PC-9 (cell line): ENCODE results near the gene SMIM28. TPM values are rescaled to one million over a fixed set of nuclear protein-coding genes. Genes with fewer than 3 reads are reported as not detected.
A peak's percentile ranks its signal among the peaks of the same experiment; 100 is the strongest.

Source experiments
- BruUV-seq: library from RNA; stranded (reverse); fragments of 400-500 nt; replicated peaks from 2 replicates; lab custom pipeline; 2021; lab: Mats Ljungman, UMichigan
- CTCF ChIA-PET: fragments of 300-600 bp; sonication (Branson Sonifier 250); formaldehyde crosslinking; loops from one replicate; lab custom pipeline; 2022; ENCODE audit warnings: antibody characterized with exemption; lab: Charles Lee
- POLR2A ChIA-PET: fragments of 300-600 bp; sonication (Branson Sonifier 250); formaldehyde crosslinking; loops from one replicate; lab custom pipeline; 2022; ENCODE audit warnings: antibody characterized with exemption; ENCODE audit not compliant: unreplicated experiment; lab: Charles Lee
- DNase-seq, 2 experiments: peaks; one replicate each; pipeline versions ENCODE4 v3.0.0 to v3.0.0-alpha.2; 2015 to 2022; ENCODE audit warnings: mixed read lengths in 1 of 2
- H2AFZ ChIP-seq: fragments of 200-600 bp; sonication (generic); 2 replicates; pipeline ENCODE4 v1.8.1; 2017; ENCODE audit warnings: antibody characterized with exemption
- H3F3A ChIP-seq: fragments of 200-600 bp; sonication (generic); 2 replicates; pipeline ENCODE4 v1.8.1; 2017; ENCODE audit warnings: antibody characterized with exemption, mild to moderate bottlenecking, low read depth; ENCODE audit not compliant: insufficient read depth
- H3K27ac ChIP-seq: fragments of 200-600 bp; sonication (generic); 2 replicates; pipeline ENCODE4 v1.6.1; 2016; ENCODE audit warnings: mixed run types
- H3K27me3 ChIP-seq: fragments of 200-600 bp; sonication (generic); 2 replicates; pipeline ENCODE4 v1.6.1; 2016; ENCODE audit warnings: low read depth, mixed run types; ENCODE audit not compliant: insufficient read depth
- H3K36me3 ChIP-seq: fragments of 200-600 bp; sonication (generic); 2 replicates; pipeline ENCODE4 v1.6.1; 2016; ENCODE audit warnings: low read depth, mixed run types
- H3K4me1 ChIP-seq: fragments of 200-600 bp; sonication (generic); replicated peaks from 2 replicates; pipeline ENCODE4 v1.6.1; 2016; ENCODE audit warnings: mixed run types; ENCODE audit not compliant: insufficient read depth
- H3K4me2 ChIP-seq: fragments of 200-600 bp; sonication (generic); 2 replicates; pipeline ENCODE4 v1.6.1; 2017; ENCODE audit warnings: mixed run types
- H3K4me3 ChIP-seq: fragments of 200-600 bp; sonication (generic); 2 replicates; pipeline ENCODE4 v1.6.1; 2016; ENCODE audit warnings: mixed run types
- H3K79me2 ChIP-seq: fragments of 200-600 bp; sonication (generic); 2 replicates; pipeline ENCODE4 v1.6.1; 2017; ENCODE audit warnings: low read depth, mixed run types
- H3K9me2 ChIP-seq: fragments of 200-600 bp; sonication (generic); 2 replicates; pipeline ENCODE4 v1.8.1; 2017; ENCODE audit warnings: mild to moderate bottlenecking; ENCODE audit not compliant: insufficient read depth
- H3K9me3 ChIP-seq: fragments of 200-600 bp; sonication (generic); 2 replicates; pipeline ENCODE4 v1.8.1; 2016; ENCODE audit warnings: low read depth; ENCODE audit not compliant: insufficient read depth
- H4K20me1 ChIP-seq: fragments of 200-600 bp; sonication (generic); 2 replicates; pipeline ENCODE4 v1.8.1; 2017; ENCODE audit not compliant: insufficient read depth
- CTCF ChIP-seq: fragments of 200-600 bp; sonication (generic); conservative IDR thresholded peaks from 2 replicates; pipeline ENCODE4 v1.6.1; 2017; ENCODE audit warnings: mixed run types, antibody characterized with exemption, mild to moderate bottlenecking, moderate library complexity
- EZH2 ChIP-seq: fragments of 200-600 bp; sonication (generic); IDR thresholded peaks from 2 replicates; pipeline ENCODE4 v1.8.0; 2017; ENCODE audit warnings: antibody characterized with exemption, low read depth
- intact Hi-C: fragments of 100-400 bp; cut with micrococcal nuclease; formaldehyde crosslinking; loops from one replicate; pipeline ENCODE4 v1.10.0; 2022; ENCODE audit not compliant: unreplicated experiment
- total RNA-seq: library from RNA; stranded (reverse); gene quantifications from 2 replicates; pipeline ENCODE4 v1.2.3, GENCODE V29; 2021

The SMIM28 gene
- total RNA-seq, 1 experiment from 2014 or later = not detected

- Histone ChIP-seq H3K4me2 (peak overlapping the region; percentile 93), H3K9me3 (no peaks in the 10 kb centered on the region), H3K4me1 (peaks cover 28% of the 10 kb centered on the region), H3K36me3 (peaks cover 44% of the 10 kb centered on the region), H3F3A (peaks cover 4% of the 10 kb centered on the region; the same call in 1 of the 2 replicates), H3K27me3 (no peaks in the 10 kb centered on the region), H4K20me1 (no peaks in the 10 kb centered on the region), H3K27ac (peak overlapping the region; percentile 39), H3K9me2 (no peaks in the 10 kb centered on the region), H2AFZ (peak overlapping the region; percentile 91), H3K4me3 (peak overlapping the region; percentile 85), H3K79me2 (peaks cover 26% of the 10 kb centered on the region)
- CTCF ChIA-PET = no interaction called here
- TF ChIP-seq EZH2 (no peak), CTCF (no peak)
- no peak for DNase-seq
- BruUV-seq = TSS peak; percentile 41
- POLR2A ChIA-PET = interaction anchor here (0.7 kb wide), 1 partner anchor 178 kb away, joined by 4 read pairs; no protein-coding TSS in a partner anchor
- intact Hi-C loops = loop anchor here (1.0 to 5.0 kb wide), 4 partner anchors 116 to 361 kb away; partner anchors contain the start of gene ARFGEF3
Observed at GRCh38 chr6:138404666-138405337, 27.1 kb downstream of the SMIM28 start.

- ChIA-PET CTCF (interaction anchor here (0.6 kb wide), 1 partner anchor 391 kb away, joined by 3 read pairs; no protein-coding TSS in a partner anchor), POLR2A (no interaction called here)
- peaks cover 15% of the 10 kb centered on the region for H3F3A ChIP-seq
- DNase-seq = no peak
- H2AFZ ChIP-seq = no peak overlapping the region
- peaks cover 26% of the 10 kb centered on the region for H3K79me2 ChIP-seq
- no TSS peak for BruUV-seq
- peaks cover 51% of the 10 kb centered on the region for H3K36me3 ChIP-seq
- no peaks in the 10 kb centered on the region for H4K20me1 ChIP-seq
- H3K4me1 ChIP-seq = peaks cover 39% of the 10 kb centered on the region
- H3K9me3 ChIP-seq = no peaks in the 10 kb centered on the region
- no peak for TF ChIP-seq CTCF
- no peak for TF ChIP-seq EZH2
- intact Hi-C loops = loop anchor here (2.0 kb wide), 1 partner anchor 117 kb away; no protein-coding TSS in a partner anchor
- H3K27me3 ChIP-seq = no peaks in the 10 kb centered on the region
- no peaks in the 10 kb centered on the region for H3K9me2 ChIP-seq
- H3K4me2 ChIP-seq = peak overlapping the region; percentile 93
- peak overlapping the region; percentile 85 for H3K4me3 ChIP-seq
- H3K27ac ChIP-seq = 0 out of 2 replicates have a peak overlapping the region, but pooled peaks have one; percentile 10
Observed at GRCh38 chr6:138405816-138406413, 28.2 kb downstream of the SMIM28 start.

- H3K79me2 ChIP-seq = peaks cover 26% of the 10 kb centered on the region
- H3K27ac ChIP-seq = 0 out of 2 replicates have a peak overlapping the region, but pooled peaks have one; percentile 10
- H2AFZ ChIP-seq = no peak overlapping the region
- intact Hi-C loops = no loop called here
- BruUV-seq = no TSS peak
- peaks cover 51% of the 10 kb centered on the region for H3K36me3 ChIP-seq
- no peak for DNase-seq
- CTCF ChIA-PET = no interaction called here
- no peaks in the 10 kb centered on the region for H4K20me1 ChIP-seq
- no peaks in the 10 kb centered on the region for H3K27me3 ChIP-seq
- H3K4me3 ChIP-seq = peak overlapping the region; percentile 85; the same call in 1 of the 2 replicates
- no peaks in the 10 kb centered on the region for H3K9me2 ChIP-seq
- H3K4me2 ChIP-seq = peak overlapping the region; percentile 93
- peaks cover 20% of the 10 kb centered on the region for H3F3A ChIP-seq
- TF ChIP-seq EZH2 (no peak), CTCF (no peak; the same call in 1 of the 2 replicates)
- peaks cover 44% of the 10 kb centered on the region for H3K4me1 ChIP-seq
- H3K9me3 ChIP-seq = no peaks in the 10 kb centered on the region
- POLR2A ChIA-PET = no interaction called here
Observed at GRCh38 chr6:138406443-138406842, 28.7 kb downstream of the SMIM28 start.
